ENCODE measurements around the gene AS3MT. TPM values are rescaled to one million over a fixed set of nuclear protein-coding genes. Genes with fewer than 3 reads are reported as not detected.
"Not testable (repeated sequence)": the region's sequence is repeated elsewhere in the genome, so short reads cannot be mapped to it uniquely, and the experiment has no call there.

Gene AS3MT, protein sequence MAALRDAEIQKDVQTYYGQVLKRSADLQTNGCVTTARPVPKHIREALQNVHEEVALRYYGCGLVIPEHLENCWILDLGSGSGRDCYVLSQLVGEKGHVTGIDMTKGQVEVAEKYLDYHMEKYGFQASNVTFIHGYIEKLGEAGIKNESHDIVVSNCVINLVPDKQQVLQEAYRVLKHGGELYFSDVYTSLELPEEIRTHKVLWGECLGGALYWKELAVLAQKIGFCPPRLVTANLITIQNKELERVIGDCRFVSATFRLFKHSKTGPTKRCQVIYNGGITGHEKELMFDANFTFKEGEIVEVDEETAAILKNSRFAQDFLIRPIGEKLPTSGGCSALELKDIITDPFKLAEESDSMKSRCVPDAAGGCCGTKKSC
- 10 to 100 TPM in 1 of 3 donors, 1 to 10 TPM in 2; 2.6 to 17.0 (median 7.3) TPM for polyA plus RNA-seq

DNA sequence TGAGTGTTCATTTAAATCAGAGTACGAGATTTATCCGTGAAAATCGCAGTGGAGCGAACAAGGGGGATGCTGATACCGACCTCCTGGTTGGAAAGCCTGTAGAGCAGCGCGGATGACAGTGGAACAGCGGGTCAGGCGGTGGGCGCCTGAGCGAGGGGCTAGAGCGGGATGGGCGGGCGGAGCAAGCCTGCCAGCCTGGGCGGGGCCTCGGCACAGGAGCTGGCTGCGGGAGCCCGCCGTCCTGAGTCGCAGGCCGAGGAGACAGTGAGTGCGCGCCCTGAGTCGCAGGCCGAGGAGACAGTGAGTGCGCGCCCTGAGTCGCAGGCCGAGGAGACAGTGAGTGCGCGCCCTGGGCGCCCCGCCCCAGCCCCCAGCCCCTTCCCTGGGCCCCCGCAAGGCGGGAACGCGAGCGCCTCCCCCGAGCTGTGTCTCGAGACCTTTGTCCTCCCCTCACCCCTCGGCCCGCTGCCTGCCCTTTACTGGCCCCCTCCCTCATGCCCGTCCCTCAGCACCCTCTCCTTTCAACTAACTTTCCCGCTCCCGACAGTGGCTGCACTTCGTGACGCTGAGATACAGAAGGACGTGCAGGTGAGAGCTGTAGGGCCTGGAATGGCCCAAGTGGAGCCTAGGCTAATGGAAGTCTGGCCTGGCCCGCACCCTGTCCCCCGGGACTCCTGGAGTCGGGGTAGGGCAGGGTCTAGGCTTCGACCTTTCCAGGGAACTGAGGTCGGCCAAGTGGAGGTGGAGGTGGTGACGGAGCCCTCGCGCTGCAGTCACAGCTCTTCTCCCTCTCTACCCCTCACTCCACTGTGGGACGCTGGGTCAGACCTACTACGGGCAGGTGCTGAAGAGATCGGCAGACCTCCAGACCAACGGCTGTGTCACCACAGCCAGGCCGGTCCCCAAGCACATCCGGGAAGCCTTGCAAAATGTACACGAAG is at the start of gene AS3MT:
Gene AS3MT (plus strand): TSS at position 213 of the 941 bp plus-strand sequence. CDS start 123 bp downstream, at position 336.
- WGBS, 3 donors, result 6 to 8% (median 7%) methylated on average over 43 to 63 of the region's 63 CpGs
- no peak within 1 kb of the TSS for H3K27ac ChIP-seq (ENCODE audit: low read depth, low read length)

DNA sequence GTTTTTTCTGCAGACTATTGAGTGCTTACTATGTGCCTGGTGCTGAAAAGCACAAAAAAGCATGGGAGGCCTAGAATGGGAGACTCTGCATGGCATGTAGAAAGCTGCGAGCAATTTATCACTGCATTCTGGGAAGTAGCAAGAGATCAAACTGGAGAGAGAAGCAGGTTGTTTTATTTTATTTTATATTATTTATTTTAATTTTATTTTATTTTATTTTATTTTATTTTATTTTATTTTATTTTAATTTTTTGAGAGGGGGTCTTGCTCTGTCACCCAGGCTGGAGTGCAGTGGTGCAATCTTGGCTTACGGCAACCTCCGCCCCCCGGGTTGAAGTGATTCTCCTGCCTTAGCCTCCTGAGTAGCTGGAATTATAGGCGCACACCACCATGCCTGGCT is 49.3 kb upstream of the AS3MT start:
- not testable (repeated sequence) for H3K27ac ChIP-seq (ENCODE audit: low read depth, low read length)

DNA sequence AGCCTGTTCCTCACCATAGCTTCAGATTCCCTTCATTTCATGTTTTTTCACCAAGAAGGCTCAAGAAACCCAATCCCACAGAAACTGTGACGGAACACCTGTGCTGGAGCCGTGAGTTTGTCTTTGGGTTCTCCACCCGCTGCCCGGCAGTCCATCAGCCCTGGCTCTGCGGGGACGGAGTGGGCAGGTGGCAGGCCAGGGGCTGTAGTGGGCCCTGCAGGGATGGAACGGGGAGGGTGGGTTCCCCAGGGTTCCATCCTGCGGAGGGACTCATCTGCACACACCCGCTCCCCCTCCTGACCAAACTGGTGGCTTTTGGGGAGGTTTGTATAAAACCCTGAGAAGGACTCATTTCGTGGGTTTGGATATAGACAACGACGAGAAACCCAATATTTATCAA is 47.0 kb upstream of the AS3MT start:
- 87 to 93% (median 91%) methylated on average over 12 of the region's 12 CpGs for WGBS, 3 donors

More for the DNA sequence above, 49.3 kb upstream of the AS3MT start:
- WGBS, 3 donors, result 95 to 97% (median 97%) methylated on average over 5 of the region's 5 CpGs

DNA sequence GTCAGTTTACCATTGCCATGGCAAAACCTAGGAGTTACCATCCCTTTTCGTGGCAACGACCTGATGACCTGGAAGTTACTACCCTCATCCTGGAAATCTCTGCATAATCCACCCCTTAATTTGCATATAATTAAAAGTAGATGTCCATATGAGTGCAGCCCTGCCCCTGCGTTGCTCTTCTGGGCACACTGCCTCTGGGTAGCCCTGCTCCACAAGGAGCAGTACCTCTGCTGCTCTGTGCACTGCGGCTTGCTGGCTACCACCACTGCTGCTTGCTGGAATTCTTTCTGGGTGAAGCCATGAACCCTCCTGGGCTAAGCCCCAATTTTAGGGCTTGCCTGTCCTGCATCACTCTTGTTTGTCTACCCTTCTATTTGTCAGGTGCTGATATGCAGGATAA is 44.6 kb upstream of the AS3MT start:
- H3K27ac ChIP-seq (ENCODE audit: low read depth, low read length), result no peak overlapping the region
- 90 to 95% (median 94%) methylated on average over 4 of the region's 4 CpGs for WGBS, 3 donors

More for the DNA sequence above, 47.0 kb upstream of the AS3MT start:
- no peak overlapping the region for H3K27ac ChIP-seq (ENCODE audit: low read depth, low read length)

DNA sequence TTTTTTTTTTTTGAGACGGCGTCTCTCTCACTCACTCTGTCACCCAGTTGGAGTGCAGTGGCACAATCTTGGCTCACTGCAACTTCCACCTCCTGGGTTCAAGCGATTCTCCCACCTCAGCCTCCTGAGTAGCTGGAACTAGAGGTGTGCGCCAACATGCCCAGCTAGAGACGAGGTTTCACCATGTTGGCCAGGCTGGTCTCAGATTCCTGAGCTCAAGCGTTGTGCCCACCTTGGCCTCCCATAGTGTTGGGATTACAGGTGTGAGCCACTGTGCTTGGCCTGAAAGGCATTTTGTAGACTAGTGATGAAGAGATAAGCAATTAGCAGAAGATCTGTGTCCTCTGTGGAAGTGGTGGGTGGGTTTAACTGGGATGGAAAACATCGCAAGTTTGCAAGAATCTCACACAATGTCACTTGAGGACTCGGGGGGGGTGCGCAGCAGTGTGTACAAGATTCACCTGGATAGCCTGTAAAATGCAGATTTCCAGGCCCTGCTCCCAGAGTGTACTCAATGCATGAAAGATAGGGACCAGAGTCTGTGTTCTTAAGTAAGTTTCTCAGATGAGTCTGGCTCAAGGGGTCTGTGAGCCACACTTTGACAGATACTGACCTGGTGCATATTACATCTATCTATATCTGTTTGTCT is 43.0 kb upstream of the AS3MT start:
- no peak overlapping the region for H3K27ac ChIP-seq (ENCODE audit: low read depth, low read length)
- WGBS, 3 donors, result 87 to 93% (median 93%) methylated on average over 9 of the region's 9 CpGs

DNA sequence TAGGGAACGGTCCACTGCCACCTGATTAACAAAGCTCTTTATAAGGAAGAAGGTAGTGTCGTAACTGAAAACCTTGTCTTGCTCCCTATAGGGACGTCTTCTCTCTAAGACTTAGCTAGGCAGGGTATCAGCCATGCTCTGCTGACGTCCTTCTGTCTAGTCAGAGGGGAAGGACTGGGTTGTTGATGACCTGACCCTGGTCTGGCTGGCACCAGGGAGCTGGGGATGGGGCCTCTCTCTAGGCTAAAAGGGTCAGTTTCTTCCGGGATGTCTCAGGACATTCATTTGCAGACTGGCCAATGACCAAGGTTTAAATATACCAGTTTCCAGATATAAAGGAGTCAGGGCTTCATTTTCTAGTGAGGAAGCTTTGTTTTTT is 41.7 kb upstream of the AS3MT start:
- no peak overlapping the region for H3K27ac ChIP-seq (ENCODE audit: low read depth, low read length)
- 74 to 83% (median 82%) methylated on average over 5 of the region's 5 CpGs for WGBS, 3 donors

DNA sequence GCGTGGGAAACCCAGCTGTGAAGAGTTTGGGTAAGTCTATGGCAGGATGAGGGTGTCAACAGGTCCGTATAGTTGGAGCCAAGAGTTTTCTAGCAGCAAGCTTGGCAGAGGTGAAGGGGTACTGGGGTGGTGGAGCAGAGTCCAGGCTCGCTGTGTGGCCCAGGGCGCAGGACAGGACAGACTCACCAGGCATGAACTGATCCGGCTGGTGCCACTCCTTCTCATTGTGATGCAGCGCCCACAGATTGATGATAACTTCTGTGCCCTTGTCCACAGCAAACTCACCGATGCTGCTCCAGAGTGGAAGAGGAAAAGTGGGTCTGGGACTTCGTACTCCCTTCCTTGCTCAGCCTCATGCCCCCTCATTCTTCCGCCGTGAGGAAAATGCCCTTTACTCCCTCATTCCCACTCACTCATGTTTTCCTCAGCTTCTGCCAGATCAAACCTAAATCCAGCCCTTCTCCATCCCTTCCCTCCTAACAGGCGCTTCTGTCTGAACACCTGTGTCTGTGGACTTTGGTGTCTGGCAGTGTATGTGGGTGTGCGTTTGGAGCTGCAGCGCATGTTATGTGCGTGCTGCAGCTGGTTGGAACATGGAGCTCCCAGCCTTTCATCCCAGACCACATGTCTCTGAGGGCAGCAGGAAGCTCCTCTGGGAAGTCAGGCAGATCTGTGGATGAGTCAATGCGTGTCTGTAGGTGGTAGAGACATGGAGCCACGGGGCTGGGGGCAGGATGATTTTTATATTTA is 37.8 kb upstream of the AS3MT start:
- no peak overlapping the region for H3K27ac ChIP-seq (ENCODE audit: low read depth, low read length)
- 65 to 80% (median 78%) methylated on average over 16 of the region's 16 CpGs for WGBS, 3 donors

DNA sequence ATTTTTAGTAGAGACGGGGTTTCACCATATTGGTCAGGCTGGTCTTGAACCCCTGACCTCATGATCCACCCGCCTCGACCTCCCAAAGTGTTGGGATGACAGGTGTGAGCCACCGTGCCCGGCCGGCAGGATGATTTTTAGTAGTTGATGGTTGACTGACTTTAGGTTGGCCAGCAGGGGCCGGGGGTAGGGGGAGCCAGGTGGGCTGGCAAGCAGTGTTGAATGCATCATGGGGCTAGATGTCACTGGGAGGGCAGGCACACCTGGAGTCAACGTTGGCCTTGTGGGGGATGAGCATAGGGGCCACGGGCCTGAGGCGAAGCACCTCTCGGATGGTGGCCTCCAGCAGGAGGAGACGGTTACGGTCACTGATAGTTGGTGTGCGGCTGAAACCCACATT is 37.0 kb upstream of the AS3MT start:
- 81 to 90% (median 86%) methylated on average over 14 of the region's 14 CpGs for WGBS, 3 donors

DNA sequence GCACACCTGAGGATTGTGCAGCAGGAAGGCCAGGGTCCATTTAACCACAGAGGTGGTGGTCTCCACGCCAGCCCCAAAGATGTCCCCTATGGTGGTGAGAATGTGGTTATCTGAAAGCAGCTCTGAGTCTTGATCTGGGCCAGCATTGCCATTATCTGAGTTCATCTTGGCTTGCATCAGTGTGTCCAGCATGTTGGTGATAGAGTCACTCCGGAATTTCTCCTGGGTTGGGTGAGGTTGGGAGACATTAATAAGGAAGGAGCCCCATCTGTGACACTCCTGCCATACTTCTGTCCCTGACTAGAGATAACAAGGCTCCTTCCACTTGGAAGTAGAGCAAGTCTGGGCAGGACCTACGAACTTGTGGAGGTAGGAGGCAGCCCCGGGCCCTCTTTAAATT is 36.3 kb upstream of the AS3MT start:
- 82 to 91% (median 90%) methylated on average over 4 of the region's 4 CpGs for WGBS, 3 donors
- H3K27ac ChIP-seq (ENCODE audit: low read depth, low read length), result no peak overlapping the region

More for the DNA sequence above, 37.0 kb upstream of the AS3MT start:
- no peak overlapping the region for H3K27ac ChIP-seq (ENCODE audit: low read depth, low read length)

DNA sequence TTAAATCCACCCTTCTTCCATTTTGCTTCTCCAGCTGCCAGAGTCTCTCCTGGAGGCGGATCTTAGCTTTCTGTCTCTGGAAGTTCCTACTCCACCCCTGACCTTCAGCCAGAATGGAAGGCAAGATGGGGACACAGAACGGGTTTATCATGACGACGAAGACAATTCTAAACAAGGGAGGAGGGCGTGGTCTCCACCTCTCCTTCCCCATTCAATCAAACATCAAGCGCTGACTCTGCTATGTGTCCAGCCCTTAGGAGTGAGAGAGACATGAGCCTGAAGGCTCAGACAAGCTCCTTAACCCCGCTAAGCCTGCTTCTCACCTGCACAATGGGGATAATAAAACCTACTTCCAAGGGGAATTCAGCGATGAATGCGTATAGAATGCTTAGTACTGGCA is 35.1 kb upstream of the AS3MT start:
- WGBS, 3 donors, result 54 to 64% (median 64%) methylated on average over 9 of the region's 9 CpGs

DNA sequence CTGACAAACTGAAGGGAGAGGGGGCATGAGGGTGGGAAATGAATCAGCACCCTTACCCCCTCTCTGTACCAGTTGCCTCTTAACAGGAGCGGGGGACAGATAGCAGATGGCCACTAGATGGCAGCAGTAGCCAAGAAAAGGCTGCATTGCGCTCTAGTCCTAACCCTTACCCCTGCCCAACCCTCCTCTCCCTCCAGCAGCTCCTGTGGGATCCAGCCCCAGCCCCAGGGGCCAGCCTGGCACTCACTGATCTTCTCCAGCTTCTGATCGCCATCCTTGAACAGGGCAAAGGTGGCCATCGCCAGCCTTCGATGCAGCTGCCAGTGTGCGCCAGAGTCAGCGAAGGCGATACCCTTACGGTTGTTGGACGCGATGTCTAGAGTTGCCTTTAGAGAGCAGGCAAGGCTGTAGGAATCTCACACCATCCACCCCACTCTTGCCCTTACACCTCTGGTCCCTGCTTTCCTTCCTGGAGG is 34.2 kb upstream of the AS3MT start:
- 59 to 66% (median 63%) methylated on average over 11 of the region's 11 CpGs for WGBS, 3 donors
- no peak overlapping the region for H3K27ac ChIP-seq (ENCODE audit: low read depth, low read length)

More for the DNA sequence above, 35.1 kb upstream of the AS3MT start:
- H3K27ac ChIP-seq (ENCODE audit: low read depth, low read length), result no peak overlapping the region

DNA sequence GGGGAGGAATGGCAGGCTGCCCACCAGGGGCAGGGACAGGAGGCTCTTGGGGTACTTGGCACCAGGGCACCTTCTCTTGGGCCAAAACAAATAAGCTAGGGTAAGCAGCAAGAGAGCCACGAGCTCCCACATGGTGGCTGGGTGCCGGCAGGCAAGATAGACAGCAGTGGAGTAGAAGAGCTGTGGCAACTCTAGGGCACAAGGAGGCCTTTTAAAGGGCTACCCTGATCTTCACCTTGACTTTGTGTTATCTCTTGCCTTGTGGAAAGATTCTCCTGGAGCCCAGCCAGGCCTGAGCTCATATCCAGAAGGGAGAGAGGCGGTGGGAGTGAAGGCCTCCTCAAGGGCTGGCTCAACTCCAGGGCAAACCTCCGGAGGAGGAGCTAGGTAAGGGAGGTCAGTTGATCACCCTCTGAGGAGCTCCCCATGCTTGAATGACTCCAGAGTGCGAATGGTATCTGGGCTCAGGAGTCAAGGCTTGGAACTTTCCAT is 32.0 kb upstream of the AS3MT start, which contains the start of gene CYP17A1:
Gene CYP17A1 (minus strand): TSS at position 184 of the 492 bp plus-strand sequence. CDS start 52 bp downstream, at position 132.
- WGBS, 3 donors, result 27 to 60% (median 59%) methylated on average over 5 of the region's 5 CpGs
- H3K27ac ChIP-seq (ENCODE audit: low read depth, low read length), result no peak within 1 kb of the TSS

DNA sequence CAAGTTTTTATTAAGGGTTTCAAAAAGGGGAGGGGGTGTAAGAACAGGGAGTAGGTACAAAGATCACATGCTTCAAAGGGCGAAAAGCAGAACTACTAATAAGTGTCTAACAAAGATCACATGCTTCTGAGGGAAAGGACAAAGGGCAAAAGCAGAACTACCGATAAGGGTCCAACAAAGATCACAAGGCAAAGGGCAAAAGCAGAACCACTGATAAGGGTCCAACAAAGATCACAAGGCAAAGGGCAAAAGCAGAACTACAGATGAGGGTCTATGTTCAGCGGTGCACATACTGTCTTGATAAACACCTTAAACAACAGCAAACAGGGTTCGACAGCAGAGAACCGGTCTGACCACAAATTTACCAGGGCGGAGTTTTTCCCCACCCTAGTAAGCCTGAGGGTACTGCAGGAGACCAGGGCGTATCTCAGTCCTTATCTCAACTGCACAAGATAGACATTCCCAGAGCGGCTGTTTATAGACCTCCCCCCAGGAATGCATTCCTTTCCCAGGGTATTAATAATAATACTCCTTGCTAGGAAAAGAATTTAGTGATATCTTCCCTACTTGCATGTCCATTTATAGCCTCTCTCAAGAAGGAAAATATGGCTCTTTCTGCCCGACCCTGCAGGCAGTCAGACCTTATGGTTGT is 30.9 kb upstream of the AS3MT start:
- WGBS, 3 donors, result 83 to 88% (median 86%) methylated on average over 9 of the region's 9 CpGs
- not testable (repeated sequence) for H3K27ac ChIP-seq (ENCODE audit: low read depth, low read length)

DNA sequence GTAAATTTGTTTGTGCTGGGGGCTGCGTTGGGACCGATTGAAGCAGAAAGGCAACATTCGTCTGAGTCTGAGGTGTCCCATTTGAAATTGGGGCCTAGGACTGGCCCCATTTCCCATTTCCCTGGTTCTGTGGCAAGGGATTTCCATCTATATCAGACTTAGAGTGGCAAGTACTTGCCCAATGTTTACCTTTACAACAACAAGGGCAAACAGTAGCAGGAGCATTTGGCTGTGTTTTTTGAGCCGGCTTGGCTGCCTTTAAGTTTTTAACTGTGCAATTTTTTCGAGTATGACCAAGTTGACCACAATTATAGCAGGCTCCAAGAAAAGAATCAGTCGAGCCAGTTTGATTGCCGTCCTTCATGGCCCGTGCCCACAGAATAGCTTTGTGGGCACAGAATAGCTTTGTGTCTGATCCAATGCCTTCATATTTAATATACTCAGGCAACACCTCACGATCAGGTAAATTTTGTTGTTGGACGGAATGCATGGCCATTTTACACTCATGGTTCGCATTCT is 27.4 kb upstream of the AS3MT start:
- no peak overlapping the region for H3K27ac ChIP-seq (ENCODE audit: low read depth, low read length)
- 70 to 88% (median 79%) methylated on average over 11 of the region's 11 CpGs for WGBS, 3 donors

DNA sequence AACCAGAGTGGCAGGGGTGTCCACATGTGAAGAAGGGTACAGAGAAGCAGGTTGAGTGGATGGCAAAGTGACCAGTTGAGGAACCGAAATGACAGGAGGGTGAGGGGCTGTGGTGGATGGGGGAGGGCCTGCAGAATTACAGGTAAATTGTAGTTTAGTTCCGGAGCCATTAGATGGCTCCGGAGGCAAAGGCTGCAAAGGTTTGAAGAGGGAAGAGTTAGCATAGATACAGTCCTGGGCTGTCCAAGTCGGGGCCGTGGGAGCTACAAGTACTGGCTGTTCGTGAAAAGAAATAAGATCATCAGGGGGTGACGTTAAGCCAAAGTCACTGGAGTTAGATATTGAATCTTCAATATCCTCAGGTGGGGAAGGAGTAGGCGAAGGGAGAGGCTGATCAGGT is 26.1 kb upstream of the AS3MT start:
- WGBS, 3 donors, result 48 to 71% (median 68%) methylated on average over 8 of the region's 8 CpGs
- H3K27ac ChIP-seq (ENCODE audit: low read depth, low read length), result not testable (repeated sequence)

DNA sequence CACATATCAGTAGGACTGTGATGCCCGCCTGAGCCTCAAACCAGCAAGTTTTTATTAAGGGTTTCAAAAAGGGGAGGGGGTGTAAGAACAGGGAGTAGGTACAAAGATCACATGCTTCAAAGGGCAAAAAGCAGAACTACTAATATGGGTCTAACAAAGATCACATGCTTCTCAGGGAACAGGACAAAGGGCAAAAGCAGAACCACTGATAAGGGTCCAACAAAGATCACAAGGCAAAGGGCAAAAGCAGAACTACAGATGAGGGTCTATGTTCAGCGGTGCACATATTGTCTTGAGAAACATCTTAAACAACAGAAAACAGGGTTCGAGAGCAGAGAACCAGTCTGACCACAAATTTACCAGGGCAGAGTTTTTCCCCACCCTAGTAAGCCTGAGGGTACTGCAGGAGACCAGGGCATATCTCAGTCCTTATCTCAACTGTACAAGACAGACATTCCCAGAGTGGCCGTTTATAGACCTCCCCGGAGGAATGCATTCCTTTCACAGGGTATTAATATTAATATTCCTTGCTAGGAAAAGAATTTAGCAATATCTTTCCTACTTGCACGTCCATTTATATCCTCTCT is 25.0 kb upstream of the AS3MT start:
- 85 to 89% (median 86%) methylated on average over 6 of the region's 6 CpGs for WGBS, 3 donors

More for the DNA sequence above, 25.0 kb upstream of the AS3MT start:
- not testable (repeated sequence) for H3K27ac ChIP-seq (ENCODE audit: low read depth, low read length)
